Smooth muscle cell (in vitro differentiated cells): ENCODE measurements around the gene CMSS1. TPM values are rescaled to one million over a fixed set of nuclear protein-coding genes. Genes with fewer than 3 reads are reported as not detected.

ENCODE experiments used
- DNase-seq: peaks from one replicate; lab custom pipeline; 2025; ENCODE audit not compliant: unreplicated experiment; lab: John Stamatoyannopoulos, UW
- H2AFZ ChIP-seq: fragments of 200-600 bp; sonication (generic); 2 replicates; pipeline ENCODE4 v1.6.0; 2016; ENCODE audit warnings: antibody characterized with exemption, low read depth, mild to moderate bottlenecking
- H3F3A ChIP-seq: fragments of 200-600 bp; sonication (generic); 2 replicates; pipeline ENCODE4 v1.6.0; 2017; ENCODE audit warnings: antibody characterized with exemption, low read depth
- H3K27ac ChIP-seq: fragments of 200-600 bp; sonication (generic); 2 replicates; pipeline ENCODE4 v1.5.1; 2016; ENCODE audit warnings: low read depth, mild to moderate bottlenecking
- H3K27me3 ChIP-seq: fragments of 200-600 bp; sonication (generic); 2 replicates; pipeline ENCODE4 v1.6.1; 2016; ENCODE audit warnings: low read depth, mild to moderate bottlenecking
- H3K36me3 ChIP-seq: fragments of 200-600 bp; sonication (generic); 2 replicates; pipeline ENCODE4 v1.5.1; 2016; ENCODE audit warnings: low read depth
- H3K4me1 ChIP-seq: fragments of 200-600 bp; sonication (generic); 2 replicates; pipeline ENCODE4 v1.5.1; 2016; ENCODE audit warnings: low read depth
- H3K4me2 ChIP-seq: fragments of 200-600 bp; sonication (generic); 2 replicates; pipeline ENCODE4 v1.6.0; 2016; ENCODE audit warnings: mild to moderate bottlenecking
- H3K4me3 ChIP-seq: fragments of 200-600 bp; sonication (generic); 2 replicates; pipeline ENCODE4 v1.5.1; 2016; ENCODE audit warnings: mild to moderate bottlenecking
- H3K79me2 ChIP-seq: fragments of 200-600 bp; sonication (generic); 2 replicates; pipeline ENCODE4 v1.6.0; 2016; ENCODE audit warnings: low read depth, mild to moderate bottlenecking
- H3K9ac ChIP-seq: fragments of 200-600 bp; sonication (generic); 2 replicates; pipeline ENCODE4 v1.6.0; 2016; ENCODE audit warnings: low read depth
- H3K9me3 ChIP-seq: fragments of 200-600 bp; sonication (generic); replicated peaks from 2 replicates; pipeline ENCODE4 v1.5.1; 2016; ENCODE audit warnings: low read depth
- H4K20me1 ChIP-seq: fragments of 200-600 bp; sonication (generic); 2 replicates; pipeline ENCODE4 v1.6.0; 2016; ENCODE audit warnings: low read depth
- CTCF ChIP-seq: fragments of 200-600 bp; sonication (generic); IDR thresholded peaks from 2 replicates; pipeline ENCODE4 v1.5.1; 2017; ENCODE audit warnings: borderline replicate concordance, mild to moderate bottlenecking, antibody characterized with exemption; ENCODE audit not compliant: insufficient read depth, poor library complexity, severe bottlenecking
- WGBS: methylation state at CpG from one replicate; pipeline ENCODE4 v1.1.7; 2016; ENCODE audit warnings: low lambda C conversion rate; 5-methylcytosine and 5-hydroxymethylcytosine counted together
- polyA plus RNA-seq: library from polyadenylated mRNA; unstranded; fragments of >200 nt; fragmentation: Nextera tagmentation; extraction: Ambion mirVana; gene quantifications from 2 replicates; pipeline ENCODE4 v1.2.1, GENCODE V29; 2016
- total RNA-seq: library from RNA; depleted of rRNA; stranded (reverse); fragments of >200 nt; gene quantifications from 2 replicates; pipeline ENCODE4 v1.2.3, GENCODE V29; 2014

The CMSS1 gene
- total and polyA plus RNA-seq, 2 experiments from 2014 or later: 19.2 to 24.1 TPM

GRCh38 chr3:100207886-100208285 is 390.2 kb downstream of the CMSS1 start:
- Histone ChIP-seq H3K36me3 (no peaks in the 10 kb centered on the region), H3K27me3 (no peaks in the 10 kb centered on the region), H2AFZ (no peak overlapping the region), H4K20me1 (no peaks in the 10 kb centered on the region), H3K4me2 (peak overlapping the region; percentile 18), H3K4me3 (no peak overlapping the region), H3K9ac (no peak overlapping the region), H3K79me2 (no peaks in the 10 kb centered on the region), H3F3A (no peaks in the 10 kb centered on the region), H3K4me1 (peaks cover 20% of the 10 kb centered on the region), H3K9me3 (peaks cover 3% of the 10 kb centered on the region), H3K27ac (peak overlapping the region; percentile 17)
- 69% methylated on average over 3 of the region's 3 CpGs for WGBS
- TF ChIP-seq CTCF: no peak
- DNase-seq: no peak

GRCh38 chr3:100209169-100209568 is 391.5 kb downstream of the CMSS1 start:
- Histone ChIP-seq H3F3A (no peaks in the 10 kb centered on the region), H3K79me2 (no peaks in the 10 kb centered on the region), H3K36me3 (no peaks in the 10 kb centered on the region), H3K27ac (peak overlapping the region; percentile 99), H3K27me3 (no peaks in the 10 kb centered on the region), H3K4me3 (no peak overlapping the region), H3K9ac (peak overlapping the region; percentile 93), H2AFZ (no peak overlapping the region), H4K20me1 (no peaks in the 10 kb centered on the region), H3K4me2 (peak overlapping the region; percentile 72), H3K4me1 (peaks cover 20% of the 10 kb centered on the region), H3K9me3 (peaks cover under 1% of the 10 kb centered on the region)
- TF ChIP-seq CTCF: no peak
- 100% methylated on average over 2 of the region's 2 CpGs for WGBS
- DNase-seq: no peak

GRCh38 chr3:100209948-100210771 is 392.5 kb downstream of the CMSS1 start:
- no peaks in the 10 kb centered on the region for H4K20me1 ChIP-seq
- H3K79me2 ChIP-seq: no peaks in the 10 kb centered on the region
- WGBS: 47% methylated on average over 2 of the region's 2 CpGs
- H3K36me3 ChIP-seq: no peaks in the 10 kb centered on the region
- H3K4me3 ChIP-seq: no peak overlapping the region
- peak overlapping the region; percentile 93 for H3K9ac ChIP-seq
- H3K27me3 ChIP-seq: no peaks in the 10 kb centered on the region
- H3K9me3 ChIP-seq: no peaks in the 10 kb centered on the region
- peak overlapping the region; percentile 18 for H2AFZ ChIP-seq
- H3F3A ChIP-seq: no peaks in the 10 kb centered on the region
- peak overlapping the region; percentile 72 for H3K4me2 ChIP-seq
- no peak for DNase-seq
- peaks cover 20% of the 10 kb centered on the region for H3K4me1 ChIP-seq
- H3K27ac ChIP-seq: peak overlapping the region; percentile 99
- no peak for TF ChIP-seq CTCF

- no peaks in the 10 kb centered on the region for H4K20me1 ChIP-seq
- H3K27me3 ChIP-seq: no peaks in the 10 kb centered on the region
- H3K9me3 ChIP-seq: no peaks in the 10 kb centered on the region
- H3K4me2 ChIP-seq: peak overlapping the region; percentile 72
- H3K79me2 ChIP-seq: no peaks in the 10 kb centered on the region
- 0% methylated on average over 3 of the region's 3 CpGs for WGBS
- peak overlapping the region; percentile 99 for H3K27ac ChIP-seq
- H3K36me3 ChIP-seq: no peaks in the 10 kb centered on the region
- no peaks in the 10 kb centered on the region for H3F3A ChIP-seq
- TF ChIP-seq CTCF: no peak
- no peak overlapping the region for H3K4me3 ChIP-seq
- DNase-seq: no peak
- H3K4me1 ChIP-seq: peaks cover 20% of the 10 kb centered on the region
- no peak overlapping the region for H2AFZ ChIP-seq
- peak overlapping the region; percentile 93 for H3K9ac ChIP-seq
Measured at GRCh38 chr3:100210772-100211135, 393.1 kb downstream of the CMSS1 start.
